ENCODE measurements around the gene SDK1. TPM values are rescaled to one million over a fixed set of nuclear protein-coding genes. Genes with fewer than 3 reads are reported as not detected.

Gene SDK1
- total RNA-seq, 1 experiment from 2014 or later = 7.1 TPM

GRCh38 chr7:3494947-3495346, 193.9 kb downstream of the SDK1 start:
- intact Hi-C loops (cut with micrococcal nuclease; ENCODE audit: unreplicated experiment) = no loop called here
- H3K4me3 ChIP-seq (ENCODE audit: low read depth, low read length) = no peak overlapping the region
- no TSS peak for BruUV-seq (replicated peaks)
- ChIA-PET CTCF (no interaction called here), POLR2A (no interaction called here)
- no peaks in the 10 kb centered on the region; the same call in 1 of the 2 replicates for H3K36me3 ChIP-seq (ENCODE audit: control insufficient read depth, insufficient read depth, low read length)
- no peak for DNase-seq
- peaks cover under 1% of the 10 kb centered on the region; the same call in 1 of the 2 replicates for H3K9me3 ChIP-seq
- H3K27me3 ChIP-seq (replicated peaks; ENCODE audit: control insufficient read depth, insufficient read depth, low read length) = no peaks in the 10 kb centered on the region
- no peak for TF ChIP-seq CTCF (IDR thresholded peaks at IDR 0.05; ENCODE audit: insufficient read depth in 1 of 2, low read depth in 1 of 2, low read length in 1 of 2, severe bottlenecking in 1 of 2, unreplicated experiment in 1 of 2)
- Mint-ChIP-seq H3K27ac (ENCODE audit: unreplicated experiment) (no peak overlapping the region), H3K27me3 (ENCODE audit: insufficient read depth, unreplicated experiment) (no peaks in the 10 kb centered on the region), H3K4me3 (ENCODE audit: unreplicated experiment) (no peak overlapping the region), H3K36me3 (ENCODE audit: insufficient read depth, unreplicated experiment) (no peaks in the 10 kb centered on the region), H3K4me1 (ENCODE audit: low read depth, unreplicated experiment) (peaks cover 11% of the 10 kb centered on the region), H3K9me3 (ENCODE audit: unreplicated experiment) (peaks cover 10% of the 10 kb centered on the region)
- peaks cover 10% of the 10 kb centered on the region for H3K4me1 ChIP-seq

- ChIA-PET CTCF (no interaction called here), POLR2A (no interaction called here)
- intact Hi-C loops (cut with micrococcal nuclease; ENCODE audit: unreplicated experiment) = no loop called here
- TF ChIP-seq CTCF (IDR thresholded peaks at IDR 0.05; ENCODE audit: insufficient read depth in 1 of 2, low read depth in 1 of 2, low read length in 1 of 2, severe bottlenecking in 1 of 2, unreplicated experiment in 1 of 2) = no peak
- Mint-ChIP-seq H3K9me3 (ENCODE audit: unreplicated experiment) (peaks cover 16% of the 10 kb centered on the region), H3K36me3 (ENCODE audit: insufficient read depth, unreplicated experiment) (no peaks in the 10 kb centered on the region), H3K4me3 (ENCODE audit: unreplicated experiment) (no peak overlapping the region), H3K4me1 (ENCODE audit: low read depth, unreplicated experiment) (peaks cover 11% of the 10 kb centered on the region), H3K27me3 (ENCODE audit: insufficient read depth, unreplicated experiment) (no peaks in the 10 kb centered on the region), H3K27ac (ENCODE audit: unreplicated experiment) (no peak overlapping the region)
- peaks cover 7% of the 10 kb centered on the region for H3K9me3 ChIP-seq
- no peaks in the 10 kb centered on the region for H3K27me3 ChIP-seq (replicated peaks; ENCODE audit: control insufficient read depth, insufficient read depth, low read length)
- H3K36me3 ChIP-seq (ENCODE audit: control insufficient read depth, insufficient read depth, low read length) = no peaks in the 10 kb centered on the region; the same call in 1 of the 2 replicates
- no peak overlapping the region for H3K4me3 ChIP-seq (ENCODE audit: low read depth, low read length)
- no peak for DNase-seq
- BruUV-seq (replicated peaks) = no TSS peak
- H3K4me1 ChIP-seq = peaks cover 10% of the 10 kb centered on the region
These were observed 194.5 kb downstream of the SDK1 start for GRCh38 chr7:3495530-3495929.

GRCh38 chr7:3495954-3496353, 194.9 kb downstream of the SDK1 start:
- no peak overlapping the region for H3K4me3 Mint-ChIP-seq (ENCODE audit: unreplicated experiment)
- no TSS peak for BruUV-seq (replicated peaks)
- H3K36me3 Mint-ChIP-seq (ENCODE audit: insufficient read depth, unreplicated experiment) = no peaks in the 10 kb centered on the region
- H3K27me3 Mint-ChIP-seq (ENCODE audit: insufficient read depth, unreplicated experiment) = no peaks in the 10 kb centered on the region
- Histone ChIP-seq H3K36me3 (ENCODE audit: control insufficient read depth, insufficient read depth, low read length) (no peaks in the 10 kb centered on the region; the same call in 1 of the 2 replicates), H3K27me3 (replicated peaks; ENCODE audit: control insufficient read depth, insufficient read depth, low read length) (no peaks in the 10 kb centered on the region), H3K4me3 (ENCODE audit: low read depth, low read length) (no peak overlapping the region), H3K9me3 (peaks cover 8% of the 10 kb centered on the region), H3K4me1 (peaks cover 10% of the 10 kb centered on the region)
- POLR2A ChIA-PET = no interaction called here
- TF ChIP-seq CTCF (IDR thresholded peaks at IDR 0.05; ENCODE audit: insufficient read depth in 1 of 2, low read depth in 1 of 2, low read length in 1 of 2, severe bottlenecking in 1 of 2, unreplicated experiment in 1 of 2) = no peak
- peaks cover 21% of the 10 kb centered on the region for H3K9me3 Mint-ChIP-seq (ENCODE audit: unreplicated experiment)
- peaks cover 11% of the 10 kb centered on the region for H3K4me1 Mint-ChIP-seq (ENCODE audit: low read depth, unreplicated experiment)
- DNase-seq = no peak
- intact Hi-C loops (cut with micrococcal nuclease; ENCODE audit: unreplicated experiment) = no loop called here
- CTCF ChIA-PET = no interaction called here
- no peak overlapping the region for H3K27ac Mint-ChIP-seq (ENCODE audit: unreplicated experiment)

All from Caco-2 (cell line).